ENCODE results near the gene TUBB1.

DNA sequence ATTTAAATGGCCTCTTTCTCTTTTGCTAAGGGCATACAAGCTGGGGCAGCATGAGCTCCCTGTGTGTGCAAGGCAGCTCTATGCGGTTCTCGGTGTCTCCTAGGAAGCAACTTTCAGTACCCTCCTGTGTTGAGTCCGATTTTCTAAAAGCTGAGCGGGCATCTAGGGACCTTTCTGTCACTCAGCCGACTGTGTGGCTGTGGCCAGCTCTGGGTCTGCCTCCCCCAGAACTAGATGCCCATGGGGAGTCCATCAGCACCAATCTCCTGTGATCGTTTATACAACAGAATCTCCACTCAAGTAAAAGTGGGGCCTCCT lies 30.7 kb upstream of the TUBB1 start:
- TF ChIP-seq, protein P1, sequence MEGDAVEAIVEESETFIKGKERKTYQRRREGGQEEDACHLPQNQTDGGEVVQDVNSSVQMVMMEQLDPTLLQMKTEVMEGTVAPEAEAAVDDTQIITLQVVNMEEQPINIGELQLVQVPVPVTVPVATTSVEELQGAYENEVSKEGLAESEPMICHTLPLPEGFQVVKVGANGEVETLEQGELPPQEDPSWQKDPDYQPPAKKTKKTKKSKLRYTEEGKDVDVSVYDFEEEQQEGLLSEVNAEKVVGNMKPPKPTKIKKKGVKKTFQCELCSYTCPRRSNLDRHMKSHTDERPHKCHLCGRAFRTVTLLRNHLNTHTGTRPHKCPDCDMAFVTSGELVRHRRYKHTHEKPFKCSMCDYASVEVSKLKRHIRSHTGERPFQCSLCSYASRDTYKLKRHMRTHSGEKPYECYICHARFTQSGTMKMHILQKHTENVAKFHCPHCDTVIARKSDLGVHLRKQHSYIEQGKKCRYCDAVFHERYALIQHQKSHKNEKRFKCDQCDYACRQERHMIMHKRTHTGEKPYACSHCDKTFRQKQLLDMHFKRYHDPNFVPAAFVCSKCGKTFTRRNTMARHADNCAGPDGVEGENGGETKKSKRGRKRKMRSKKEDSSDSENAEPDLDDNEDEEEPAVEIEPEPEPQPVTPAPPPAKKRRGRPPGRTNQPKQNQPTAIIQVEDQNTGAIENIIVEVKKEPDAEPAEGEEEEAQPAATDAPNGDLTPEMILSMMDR (IDR thresholded peaks at IDR 0.05): no peak
- no peak for TF ChIP-seq POLR2A (IDR thresholded peaks at IDR 0.05)
